Measurements from ENCODE around the gene CELSR1. TPM values are rescaled to one million over a fixed set of nuclear protein-coding genes. Genes with fewer than 3 reads are reported as not detected.

CELSR1 gene
- total and polyA plus RNA-seq, 7 donors: 0.09 to 0.39 (median 0.18) TPM

- WGBS, 3 donors: 74 to 80% (median 78%) methylated on average over 17 of the region's 17 CpGs
- Histone ChIP-seq H3K36me3 (ENCODE audit: insufficient read depth in 1 of 2, low read depth in 1 of 2) (no peaks in the 10 kb centered on the region), H3K9me3 (no peaks in the 10 kb centered on the region), H3K27ac (no peak overlapping the region), H3K4me3 (no peak overlapping the region), H3K27me3 (ENCODE audit: insufficient read depth in 3 of 3, low read length in 2 of 3) (peaks cover 0 to 39% (median 3%) of the 10 kb centered on the region in 3 donors), H3K4me1 (no peaks in the 10 kb centered on the region)
- intact Hi-C loops (cut with DNase I): no loop called here
- no peak for DNase-seq
- ATAC-seq: no peak
- TF ChIP-seq, protein P1, sequence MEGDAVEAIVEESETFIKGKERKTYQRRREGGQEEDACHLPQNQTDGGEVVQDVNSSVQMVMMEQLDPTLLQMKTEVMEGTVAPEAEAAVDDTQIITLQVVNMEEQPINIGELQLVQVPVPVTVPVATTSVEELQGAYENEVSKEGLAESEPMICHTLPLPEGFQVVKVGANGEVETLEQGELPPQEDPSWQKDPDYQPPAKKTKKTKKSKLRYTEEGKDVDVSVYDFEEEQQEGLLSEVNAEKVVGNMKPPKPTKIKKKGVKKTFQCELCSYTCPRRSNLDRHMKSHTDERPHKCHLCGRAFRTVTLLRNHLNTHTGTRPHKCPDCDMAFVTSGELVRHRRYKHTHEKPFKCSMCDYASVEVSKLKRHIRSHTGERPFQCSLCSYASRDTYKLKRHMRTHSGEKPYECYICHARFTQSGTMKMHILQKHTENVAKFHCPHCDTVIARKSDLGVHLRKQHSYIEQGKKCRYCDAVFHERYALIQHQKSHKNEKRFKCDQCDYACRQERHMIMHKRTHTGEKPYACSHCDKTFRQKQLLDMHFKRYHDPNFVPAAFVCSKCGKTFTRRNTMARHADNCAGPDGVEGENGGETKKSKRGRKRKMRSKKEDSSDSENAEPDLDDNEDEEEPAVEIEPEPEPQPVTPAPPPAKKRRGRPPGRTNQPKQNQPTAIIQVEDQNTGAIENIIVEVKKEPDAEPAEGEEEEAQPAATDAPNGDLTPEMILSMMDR (IDR thresholded peaks at IDR 0.05): no peak
Measured at GRCh38 chr22:46459347-46460065, 77.9 kb downstream of the CELSR1 start.

GRCh38 chr22:46458525-46458924, 78.9 kb downstream of the CELSR1 start:
- Histone ChIP-seq H3K27me3 (ENCODE audit: insufficient read depth in 3 of 3, low read length in 2 of 3) (peaks cover 0 to 45% (median 6%) of the 10 kb centered on the region in 3 donors), H3K4me1 (no peaks in the 10 kb centered on the region), H3K9me3 (no peaks in the 10 kb centered on the region), H3K4me3 (no peak overlapping the region), H3K36me3 (ENCODE audit: insufficient read depth in 1 of 2, low read depth in 1 of 2) (no peaks in the 10 kb centered on the region), H3K27ac (no peak overlapping the region)
- DNase-seq (no peak), ATAC-seq (no peak)
- TF ChIP-seq, protein P1 (IDR thresholded peaks at IDR 0.05): no peak
- 75 to 84% (median 81%) methylated on average over 7 of the region's 7 CpGs for WGBS, 3 donors
- intact Hi-C loops (cut with DNase I): no loop called here

DNA sequence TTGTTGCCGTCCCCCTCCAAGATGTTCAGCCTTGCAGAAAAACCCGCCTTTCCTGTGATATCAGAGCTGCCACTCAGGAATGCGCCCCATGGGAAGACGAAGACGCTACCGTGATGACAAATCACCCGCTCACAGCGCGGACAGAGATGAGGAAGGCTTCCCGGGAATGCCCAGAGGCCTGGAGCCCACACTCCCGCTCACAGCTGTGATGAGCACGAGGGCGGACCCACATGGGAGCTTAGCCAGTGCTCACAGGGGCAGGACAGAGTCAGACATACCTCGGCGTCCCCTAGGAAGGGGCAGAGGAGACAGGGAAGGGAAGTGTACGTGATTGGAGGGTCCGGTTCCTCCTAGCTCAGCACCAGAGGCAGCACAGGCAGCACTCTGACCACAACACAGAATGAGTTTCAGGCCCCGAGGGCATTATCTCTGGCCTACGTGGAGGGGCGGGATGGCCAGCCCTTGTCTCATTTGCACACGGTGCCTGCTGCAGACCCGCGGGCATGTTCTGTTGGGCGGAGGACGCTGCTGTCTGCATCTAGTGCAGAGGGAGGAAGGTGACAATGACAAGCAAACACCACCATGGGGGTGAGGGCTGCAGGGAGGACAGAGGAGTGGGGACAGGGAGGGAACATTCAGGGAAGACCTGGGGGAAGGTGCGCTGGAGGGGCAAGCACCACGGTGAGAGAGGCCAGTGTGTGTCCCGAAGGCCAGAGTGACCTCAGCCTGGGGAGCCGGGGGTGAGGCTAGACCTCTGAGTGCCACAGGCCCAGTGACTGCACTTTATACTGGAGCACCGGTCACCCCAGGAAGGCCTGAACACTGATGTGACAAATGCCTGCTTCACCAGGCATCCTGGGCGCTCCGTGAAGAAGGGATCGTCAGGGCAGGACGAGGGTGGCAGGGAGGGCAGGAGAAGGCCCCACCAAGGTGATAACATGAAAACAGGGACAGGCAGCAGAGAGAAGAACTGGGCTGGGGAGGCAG, 79.6 kb downstream of the CELSR1 start:
- DNase-seq (no peak), ATAC-seq (no peak)
- WGBS, 3 donors: 69 to 71% (median 70%) methylated on average over 34 of the region's 34 CpGs
- no peaks in the 10 kb centered on the region for H3K4me1 ChIP-seq
- H3K9me3 ChIP-seq: no peaks in the 10 kb centered on the region
- intact Hi-C loops (cut with DNase I): no loop called here
- H3K27me3 ChIP-seq (ENCODE audit: insufficient read depth in 3 of 3, low read length in 2 of 3): peaks cover 0 to 53% (median 13%) of the 10 kb centered on the region in 3 donors
- H3K27ac ChIP-seq: no peak overlapping the region
- no peak overlapping the region for H3K4me3 ChIP-seq
- TF ChIP-seq, protein P1 (IDR thresholded peaks at IDR 0.05): no peak
- H3K36me3 ChIP-seq (ENCODE audit: insufficient read depth in 1 of 2, low read depth in 1 of 2): no peaks in the 10 kb centered on the region

DNA sequence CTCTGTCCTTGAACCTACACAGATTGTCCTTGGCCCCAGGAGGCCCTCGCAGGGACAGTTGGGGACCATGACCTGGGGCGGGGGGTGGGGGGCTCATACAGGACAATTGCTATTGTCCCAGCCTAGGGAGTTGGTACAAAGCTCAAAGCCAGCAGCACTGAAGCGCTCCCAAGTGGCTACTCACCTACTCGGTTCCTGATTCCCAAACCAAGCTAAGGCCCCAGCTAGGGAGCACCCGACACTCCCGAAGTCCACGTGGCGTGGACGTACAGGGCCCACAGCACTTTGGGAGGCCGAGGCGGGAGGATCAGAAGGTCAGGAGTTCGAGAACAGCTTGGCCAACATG, 80.6 kb downstream of the CELSR1 start:
- ATAC-seq (no peak), DNase-seq (no peak)
- Histone ChIP-seq H3K9me3 (no peaks in the 10 kb centered on the region), H3K4me3 (no peak overlapping the region), H3K4me1 (no peaks in the 10 kb centered on the region), H3K27ac (no peak overlapping the region), H3K27me3 (ENCODE audit: insufficient read depth in 3 of 3, low read length in 2 of 3) (peaks cover 0 to 57% (median 15%) of the 10 kb centered on the region in 3 donors), H3K36me3 (ENCODE audit: insufficient read depth in 1 of 2, low read depth in 1 of 2) (no peaks in the 10 kb centered on the region)
- TF ChIP-seq, protein P1 (IDR thresholded peaks at IDR 0.05): no peak
- WGBS, 3 donors: 87 to 94% (median 93%) methylated on average over 12 of the region's 12 CpGs
- intact Hi-C loops (cut with DNase I): no loop called here
